Measurements from ENCODE around the gene VPS37B.

Gene VPS37B

GRCh38 chr12:122866950-122867607 is 28.8 kb downstream of the VPS37B start:
- H3K79me2 ChIP-seq (ENCODE audit: low read length), result peaks cover 64% of the 10 kb centered on the region

GRCh38 chr12:122866379-122866778 is 29.5 kb downstream of the VPS37B start:
- Histone ChIP-seq H3K9me3 (replicated peaks; ENCODE audit: insufficient read depth, low read length) (no peaks in the 10 kb centered on the region), H3K4me3 (ENCODE audit: low read length) (no peak overlapping the region), H3K27ac (ENCODE audit: low read length) (no peak overlapping the region), H2AFZ (ENCODE audit: low read length) (no peak overlapping the region), H4K20me1 (ENCODE audit: insufficient read depth, low read length) (no peaks in the 10 kb centered on the region), H3K9ac (ENCODE audit: low read length) (no peak overlapping the region), H3K27me3 (replicated peaks; ENCODE audit: insufficient read depth, low read length) (no peaks in the 10 kb centered on the region), H3K4me1 (ENCODE audit: low read length) (peaks cover 8% of the 10 kb centered on the region; the same call in 1 of the 2 replicates), H3K79me2 (ENCODE audit: low read length) (peaks cover 57% of the 10 kb centered on the region), H3F3A (ENCODE audit: insufficient read depth, low read length) (peaks cover 18% of the 10 kb centered on the region; the same call in 1 of the 2 replicates), H3K36me3 (replicated peaks; ENCODE audit: insufficient read depth, low read length) (peaks cover 4% of the 10 kb centered on the region; the same call in 1 of the 2 replicates), H3K4me2 (ENCODE audit: low read depth, low read length) (no peak overlapping the region), H3K9me2 (replicated peaks; ENCODE audit: insufficient read depth, low read length) (no peaks in the 10 kb centered on the region)
- TF ChIP-seq CTCF (IDR thresholded peaks at IDR 0.05; ENCODE audit: low read length) (no peak), EZH2phosphoT487 (IDR thresholded peaks at IDR 0.05; ENCODE audit: low read length) (no peak), EZH2 (optimal IDR thresholded peaks at IDR 0.05; ENCODE audit: low read depth, low read length) (no peak)
- no peak for DNase-seq

More at GRCh38 chr12:122866950-122867607, 28.8 kb downstream of the VPS37B start:
- Histone ChIP-seq H4K20me1 (ENCODE audit: insufficient read depth, low read length) (no peaks in the 10 kb centered on the region), H3K36me3 (replicated peaks; ENCODE audit: insufficient read depth, low read length) (peaks cover 4% of the 10 kb centered on the region; the same call in 1 of the 2 replicates), H3K4me2 (ENCODE audit: low read depth, low read length) (no peak overlapping the region), H2AFZ (ENCODE audit: low read length) (no peak overlapping the region), H3F3A (ENCODE audit: insufficient read depth, low read length) (peaks cover 25% of the 10 kb centered on the region), H3K27me3 (replicated peaks; ENCODE audit: insufficient read depth, low read length) (no peaks in the 10 kb centered on the region), H3K4me1 (ENCODE audit: low read length) (peaks cover 8% of the 10 kb centered on the region; the same call in 1 of the 2 replicates), H3K4me3 (ENCODE audit: low read length) (no peak overlapping the region), H3K27ac (ENCODE audit: low read length) (no peak overlapping the region), H3K9ac (ENCODE audit: low read length) (no peak overlapping the region), H3K9me2 (replicated peaks; ENCODE audit: insufficient read depth, low read length) (no peaks in the 10 kb centered on the region), H3K9me3 (replicated peaks; ENCODE audit: insufficient read depth, low read length) (no peaks in the 10 kb centered on the region)
- no peak for TF ChIP-seq CTCF (IDR thresholded peaks at IDR 0.05; ENCODE audit: low read length)
- no peak for DNase-seq

GRCh38 chr12:122865268-122866231 is 30.4 kb downstream of the VPS37B start:
- DNase-seq, result no peak
- H3K27me3 ChIP-seq (replicated peaks; ENCODE audit: insufficient read depth, low read length), result no peaks in the 10 kb centered on the region
- no peak overlapping the region for H2AFZ ChIP-seq (ENCODE audit: low read length)
- H4K20me1 ChIP-seq (ENCODE audit: insufficient read depth, low read length), result no peaks in the 10 kb centered on the region
- no peak overlapping the region for H3K4me3 ChIP-seq (ENCODE audit: low read length)
- H3K9me3 ChIP-seq (replicated peaks; ENCODE audit: insufficient read depth, low read length), result no peaks in the 10 kb centered on the region
- H3K4me2 ChIP-seq (ENCODE audit: low read depth, low read length), result no peak overlapping the region
- TF ChIP-seq EZH2 (optimal IDR thresholded peaks at IDR 0.05; ENCODE audit: low read depth, low read length) (no peak), CTCF (IDR thresholded peaks at IDR 0.05; ENCODE audit: low read length) (peak; percentile 25; the same call in 1 of the 2 replicates), EZH2phosphoT487 (IDR thresholded peaks at IDR 0.05; ENCODE audit: low read length) (no peak)
- H3K4me1 ChIP-seq (ENCODE audit: low read length), result 0 out of 2 replicates have a peak, but pooled peaks cover under 1% of the 10 kb centered on the region
- H3K27ac ChIP-seq (ENCODE audit: low read length), result no peak overlapping the region
- H3K9me2 ChIP-seq (replicated peaks; ENCODE audit: insufficient read depth, low read length), result no peaks in the 10 kb centered on the region
- H3K36me3 ChIP-seq (replicated peaks; ENCODE audit: insufficient read depth, low read length), result peaks cover 4% of the 10 kb centered on the region; the same call in 1 of the 2 replicates
- peaks cover 49% of the 10 kb centered on the region for H3K79me2 ChIP-seq (ENCODE audit: low read length)
- H3F3A ChIP-seq (ENCODE audit: insufficient read depth, low read length), result 0 out of 2 replicates have a peak, but pooled peaks cover 11% of the 10 kb centered on the region
- no peak overlapping the region for H3K9ac ChIP-seq (ENCODE audit: low read length)
